Nephron progenitor cell (in vitro differentiated cells): Measurements from ENCODE around the gene DAB2IP.

ENCODE experiments used
- DNase-seq: peaks from one replicate; pipeline ENCODE4 v3.0.0; 2021
- H3K27ac Mint-ChIP-seq: 2 replicates; pipeline ENCODE4 v1.8.0; 2021; ENCODE audit warnings: mild to moderate bottlenecking, moderate library complexity, mixed read lengths
- H3K27me3 Mint-ChIP-seq: 2 replicates; pipeline ENCODE4 v1.8.0; 2021; ENCODE audit warnings: mild to moderate bottlenecking, low read depth, mixed read lengths; ENCODE audit not compliant: poor library complexity
- H3K36me3 Mint-ChIP-seq: 2 replicates; pipeline ENCODE4 v1.8.0; 2021; ENCODE audit warnings: low read depth, mixed read lengths
- H3K4me1 Mint-ChIP-seq: 2 replicates; pipeline ENCODE4 v1.8.0; 2021; ENCODE audit warnings: mixed read lengths
- H3K4me3 Mint-ChIP-seq: 2 replicates; pipeline ENCODE4 v1.8.0; 2021; ENCODE audit warnings: mild to moderate bottlenecking, moderate library complexity, mixed read lengths
- H3K9me3 Mint-ChIP-seq: 2 replicates; pipeline ENCODE4 v1.8.0; 2021; ENCODE audit warnings: mild to moderate bottlenecking, moderate library complexity, mixed read lengths
- CTCF ChIP-seq: fragments of 200-600 bp; sonication (generic); IDR thresholded peaks from 2 replicates; pipeline ENCODE4 v1.5.0; 2021; ENCODE audit warnings: antibody characterized with exemption

Gene DAB2IP

DNA sequence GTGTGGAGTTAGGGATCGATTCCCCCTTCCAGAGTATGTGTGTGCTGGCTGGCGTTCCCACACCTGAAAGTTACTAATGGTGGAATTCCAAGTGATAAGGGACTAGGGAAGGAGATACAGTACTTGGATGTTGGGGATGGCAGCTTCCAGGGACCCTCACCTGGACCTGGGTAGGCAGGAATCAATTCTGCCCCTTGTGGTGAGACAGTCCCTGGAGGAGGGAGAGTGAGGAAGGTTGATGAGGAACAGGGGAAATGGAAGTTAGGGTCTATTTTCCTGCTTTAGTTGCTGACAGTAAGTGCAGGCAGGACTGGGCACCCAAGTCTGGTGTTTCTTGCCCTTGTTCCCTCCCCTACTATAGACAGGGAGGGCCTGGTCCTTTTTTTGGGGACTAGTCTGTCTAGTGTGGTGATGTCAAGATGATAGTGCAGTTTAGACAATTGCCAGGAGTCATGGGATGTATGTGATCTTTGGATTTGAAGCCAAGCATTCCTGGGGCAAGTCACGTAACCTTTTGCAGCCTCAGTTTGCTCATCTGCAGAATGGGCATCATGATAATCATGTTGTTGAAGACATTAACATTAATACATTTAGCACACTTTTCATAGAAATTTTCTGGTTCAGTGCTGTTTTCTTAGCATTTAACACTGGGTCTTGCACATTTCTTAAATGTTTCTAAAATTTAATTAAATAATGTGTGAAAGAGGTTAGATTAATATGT lies 51.7 kb downstream of the DAB2IP start:
- peaks cover 8% of the 10 kb centered on the region for H3K36me3 Mint-ChIP-seq
- H3K27ac Mint-ChIP-seq = no peak overlapping the region
- no peak overlapping the region for H3K4me3 Mint-ChIP-seq
- peaks cover 3% of the 10 kb centered on the region for H3K27me3 Mint-ChIP-seq
- H3K4me1 Mint-ChIP-seq = peaks cover 61% of the 10 kb centered on the region
- DNase-seq = no peak
- no peak for TF ChIP-seq CTCF
- no peaks in the 10 kb centered on the region for H3K9me3 Mint-ChIP-seq

- no peak for TF ChIP-seq CTCF
- peaks cover 64% of the 10 kb centered on the region for H3K4me1 Mint-ChIP-seq
- no peaks in the 10 kb centered on the region for H3K9me3 Mint-ChIP-seq
- no peak for DNase-seq
- no peak overlapping the region for H3K27ac Mint-ChIP-seq
- H3K27me3 Mint-ChIP-seq = no peaks in the 10 kb centered on the region
- peaks cover 8% of the 10 kb centered on the region for H3K36me3 Mint-ChIP-seq
- H3K4me3 Mint-ChIP-seq = no peak overlapping the region
Observed at GRCh38 chr9:121704281-121704680, 52.8 kb downstream of the DAB2IP start.

DNA sequence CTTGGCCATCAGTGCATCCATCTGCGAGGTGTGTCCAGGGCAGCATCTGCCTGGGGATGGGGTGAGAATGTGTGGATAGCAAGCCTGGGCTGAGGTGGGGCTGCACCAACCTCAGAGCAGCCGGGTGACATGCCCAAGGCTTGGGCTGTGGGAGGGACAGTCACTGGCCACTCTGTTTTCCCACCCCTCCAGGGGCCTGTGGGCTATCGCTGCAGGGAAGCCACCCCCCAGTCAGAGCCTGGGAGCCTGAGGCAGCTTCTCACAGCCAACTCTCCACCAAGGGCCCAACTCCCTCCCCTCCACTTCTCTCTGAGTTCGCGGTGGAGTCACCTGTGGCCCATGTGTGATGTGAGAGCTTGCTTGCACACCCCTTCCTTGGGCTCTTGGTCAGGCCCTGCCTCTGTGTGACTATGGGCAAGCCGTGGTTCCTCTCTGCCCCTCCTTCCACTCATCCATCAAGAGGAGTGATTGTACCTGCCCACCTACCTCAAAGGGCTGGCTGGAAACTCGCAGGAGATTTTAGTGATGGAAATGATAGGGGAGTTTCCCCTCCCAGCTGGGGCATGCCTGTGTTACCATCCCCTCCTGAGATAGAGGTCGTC lies 54.8 kb downstream of the DAB2IP start:
- Mint-ChIP-seq H3K4me1 (peaks cover 64% of the 10 kb centered on the region), H3K27ac (no peak overlapping the region), H3K4me3 (no peak overlapping the region), H3K27me3 (no peaks in the 10 kb centered on the region), H3K36me3 (peaks cover 23% of the 10 kb centered on the region), H3K9me3 (no peaks in the 10 kb centered on the region)
- TF ChIP-seq CTCF = no peak
- DNase-seq = no peak

DNA sequence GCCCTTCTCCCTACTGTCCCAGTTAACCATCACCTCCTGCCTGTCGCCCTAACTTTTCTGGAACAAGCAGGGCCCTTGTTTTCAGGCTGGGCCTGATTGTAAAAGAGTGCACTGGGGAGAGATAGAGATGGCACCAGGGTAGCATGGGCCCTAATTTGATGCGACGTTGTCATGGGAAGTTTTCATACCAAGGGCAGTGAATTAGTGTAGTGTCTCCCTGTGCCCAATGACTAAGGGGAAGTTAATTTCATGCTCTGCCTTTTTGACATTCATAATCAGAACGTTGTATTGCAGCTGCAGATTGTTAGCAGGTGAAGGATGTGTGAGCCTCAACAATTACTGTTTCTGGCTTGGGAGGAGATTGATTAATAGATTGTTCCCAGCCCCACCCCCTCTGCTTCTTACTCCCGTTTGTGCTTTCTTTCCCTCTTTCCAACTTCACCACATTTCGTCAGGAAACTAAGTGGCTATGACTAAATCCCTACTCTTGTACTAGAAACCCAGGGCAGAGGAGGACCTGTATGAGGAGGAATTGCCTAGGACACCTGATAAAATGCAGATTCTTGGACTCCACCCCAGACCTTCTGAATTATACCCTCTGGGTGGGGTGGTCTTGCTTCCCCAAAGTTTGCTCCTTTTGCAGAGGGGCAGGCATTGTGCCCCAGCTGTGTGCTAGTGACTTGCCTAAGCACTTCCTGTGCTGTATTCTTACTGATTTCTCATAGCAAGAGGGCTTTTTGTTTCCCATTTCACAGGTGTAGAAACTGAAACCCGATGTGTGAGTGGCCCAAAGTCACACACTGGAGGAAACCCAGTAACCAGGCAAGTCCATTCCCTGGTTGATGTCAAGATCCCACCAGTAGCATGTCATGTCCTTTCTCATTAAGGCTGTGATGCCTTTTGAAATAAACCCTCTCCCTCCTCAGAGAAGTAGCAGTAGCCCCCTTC lies 56.3 kb downstream of the DAB2IP start:
- H3K27ac Mint-ChIP-seq = no peak overlapping the region
- H3K4me3 Mint-ChIP-seq = no peak overlapping the region
- H3K27me3 Mint-ChIP-seq = peaks cover 2% of the 10 kb centered on the region
- H3K36me3 Mint-ChIP-seq = peaks cover 15% of the 10 kb centered on the region
- no peak for TF ChIP-seq CTCF
- DNase-seq = no peak
- H3K4me1 Mint-ChIP-seq = peaks cover 52% of the 10 kb centered on the region
- no peaks in the 10 kb centered on the region for H3K9me3 Mint-ChIP-seq

DNA sequence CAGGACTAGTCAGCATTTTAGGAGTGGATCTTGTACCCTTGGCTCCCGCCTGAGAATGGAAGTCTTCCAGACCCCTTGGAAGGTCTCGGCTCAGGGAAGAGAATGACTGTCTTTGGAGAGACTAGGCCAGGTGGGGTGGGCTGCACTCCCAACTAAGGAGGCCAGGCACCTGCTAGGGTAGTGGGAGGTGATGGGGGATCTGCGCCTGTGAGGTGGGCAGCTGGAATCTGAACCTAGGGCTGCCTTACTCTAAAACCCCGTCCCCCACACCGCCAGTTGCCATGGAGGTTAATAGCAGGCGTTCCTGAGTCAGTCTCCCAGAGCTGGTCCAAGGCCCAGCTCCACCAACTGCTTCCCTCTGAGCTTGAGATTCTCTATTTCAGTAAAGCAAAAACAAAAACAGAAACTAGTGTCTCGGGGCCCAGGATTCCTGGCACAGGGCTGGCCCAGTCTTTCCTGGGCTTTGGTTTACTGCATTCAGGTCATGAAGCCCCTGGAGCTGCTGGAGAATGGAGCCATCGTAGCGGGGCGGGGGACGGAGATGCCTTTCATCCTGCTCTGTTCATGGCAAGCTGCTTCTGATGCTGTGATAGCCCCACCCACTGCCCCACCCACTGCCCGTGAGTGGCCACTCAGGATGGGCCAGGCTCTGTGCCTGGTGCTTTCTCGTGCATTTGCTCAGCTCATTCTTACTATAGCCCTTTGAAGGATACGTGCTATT lies 57.5 kb downstream of the DAB2IP start:
- no peaks in the 10 kb centered on the region for H3K9me3 Mint-ChIP-seq
- H3K36me3 Mint-ChIP-seq = peaks cover 20% of the 10 kb centered on the region
- H3K27me3 Mint-ChIP-seq = peaks cover 2% of the 10 kb centered on the region
- H3K27ac Mint-ChIP-seq = no peak overlapping the region
- no peak overlapping the region for H3K4me3 Mint-ChIP-seq
- H3K4me1 Mint-ChIP-seq = peaks cover 52% of the 10 kb centered on the region
- DNase-seq = no peak
- no peak for TF ChIP-seq CTCF
